ENCODE measurements around the gene TRIM8. TPM values are rescaled to one million over a fixed set of nuclear protein-coding genes. Genes with fewer than 3 reads are reported as not detected.

The TRIM8 gene
- total RNA-seq (2022; extraction: Qiagen RNA extraction; ENCODE audit: low read depth) = 39.2 to 45.2 TPM (median 43.4 TPM) in 5 replicates

DNA sequence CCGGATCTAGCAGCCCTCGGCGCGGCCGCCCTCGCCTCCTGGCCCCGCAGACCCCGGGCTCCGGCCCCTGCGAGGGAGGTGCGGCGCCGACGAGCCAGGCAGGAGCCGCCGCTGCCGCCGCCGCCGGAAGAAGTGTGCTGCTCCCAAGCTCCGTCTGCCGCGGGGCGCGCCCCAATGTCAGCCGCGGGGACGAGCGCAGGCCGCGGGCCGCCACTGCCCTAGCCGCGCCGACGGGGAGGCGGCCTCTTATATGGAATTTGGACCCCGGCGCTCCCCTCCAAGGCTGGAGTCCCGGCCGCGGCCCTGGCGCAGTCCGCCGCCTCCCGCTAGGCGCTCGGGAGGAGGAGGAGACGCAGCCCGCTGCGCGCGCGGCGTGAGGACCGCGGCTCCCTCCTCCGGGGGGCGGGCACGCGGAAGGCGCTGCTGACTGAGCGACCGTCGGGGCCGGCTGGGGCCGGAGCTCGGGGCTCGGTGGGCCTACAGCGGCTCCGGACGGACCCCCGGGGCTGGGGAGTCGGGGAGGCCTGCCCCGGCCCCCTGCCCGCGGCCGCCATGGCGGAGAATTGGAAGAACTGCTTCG, at the start of gene TRIM8:
TSS of gene TRIM8 (plus strand) at position 414 of the 580 bp plus-strand sequence. CDS start at position 553, 139 bp downstream.

Other genes starting within 250 kb of the TRIM8 start
- 59.6 to 105 TPM (median 82.4 TPM) in 5 replicates for gene NFKB2, start 248.8 kb upstream of the TRIM8 start, total RNA-seq (2022; extraction: Qiagen RNA extraction; ENCODE audit: low read depth)
- gene PSD, start 225.7 kb upstream of the TRIM8 start, total RNA-seq (2022; extraction: Qiagen RNA extraction; ENCODE audit: low read depth) = 0.15 to 0.78 TPM (median 0.51 TPM) in 5 replicates
- 6.2 to 11.3 TPM (median 9.1 TPM) in 5 replicates for gene FBXL15, start 223.6 kb upstream of the TRIM8 start, total RNA-seq (2022; extraction: Qiagen RNA extraction; ENCODE audit: low read depth)
- 60.2 to 70.4 TPM (median 63.3 TPM) in 5 replicates for gene CUEDC2, start 211.9 kb upstream of the TRIM8 start, total RNA-seq (2022; extraction: Qiagen RNA extraction; ENCODE audit: low read depth)
- gene C10orf95, start 192.9 kb upstream of the TRIM8 start, total RNA-seq (2022; extraction: Qiagen RNA extraction; ENCODE audit: low read depth) = 0.09 to 0.15 TPM in 2 of 5 replicates, not detected in the others
- 86.9 to 93.4 TPM (median 90.3 TPM) in 5 replicates for gene ACTR1A, start 141.8 kb upstream of the TRIM8 start, total RNA-seq (2022; extraction: Qiagen RNA extraction; ENCODE audit: low read depth)
- 5.3 to 8.2 TPM (median 7.3 TPM) in 5 replicates for gene SUFU, start 140.5 kb upstream of the TRIM8 start, total RNA-seq (2022; extraction: Qiagen RNA extraction; ENCODE audit: low read depth)
- gene ARL3, start 69.9 kb downstream of the TRIM8 start, total RNA-seq (2022; extraction: Qiagen RNA extraction; ENCODE audit: low read depth) = 14.7 to 15.2 TPM (median 15.2 TPM) in 5 replicates
- 2.1 to 3.7 TPM (median 2.8 TPM) in 5 replicates for gene SFXN2, start 70.2 kb downstream of the TRIM8 start, total RNA-seq (2022; extraction: Qiagen RNA extraction; ENCODE audit: low read depth)
- gene WBP1L, start 99.5 kb downstream of the TRIM8 start, total RNA-seq (2022; extraction: Qiagen RNA extraction; ENCODE audit: low read depth) = 19.0 to 27.7 TPM (median 25.7 TPM) in 5 replicates
- gene CYP17A1, start 192.9 kb downstream of the TRIM8 start, total RNA-seq (2022; extraction: Qiagen RNA extraction; ENCODE audit: low read depth) = not detected in 5 replicates
- gene BORCS7, start 209.8 kb downstream of the TRIM8 start, total RNA-seq (2022; extraction: Qiagen RNA extraction; ENCODE audit: low read depth) = 14.9 to 28.3 TPM (median 25.3 TPM) in 5 replicates
- 0.94 to 4.9 TPM (median 4.8 TPM) in 5 replicates for gene AS3MT, start 225.0 kb downstream of the TRIM8 start, total RNA-seq (2022; extraction: Qiagen RNA extraction; ENCODE audit: low read depth)

All from A549 treated with RU486 at 1 μM for 4 hours (cell line).